ENCODE measurements around the gene NTM.

The NTM gene

GRCh38 chr11:132084433-132084832 lies 714.0 kb downstream of the NTM start:
- DNase-seq (ENCODE audit: insufficient read length, low spot score), result no peak
- no peak for FAIRE-seq
- TF ChIP-seq CTCF (IDR thresholded peaks at IDR 0.05; ENCODE audit: insufficient read depth, missing control alignments), result no peak

GRCh38 chr11:132087148-132087547 lies 716.7 kb downstream of the NTM start:
- FAIRE-seq (no peak), DNase-seq (ENCODE audit: insufficient read length, low spot score) (no peak)
- no peak for TF ChIP-seq CTCF (IDR thresholded peaks at IDR 0.05; ENCODE audit: insufficient read depth, missing control alignments)

GRCh38 chr11:132088551-132088950 lies 718.1 kb downstream of the NTM start:
- no peak for FAIRE-seq
- TF ChIP-seq CTCF (IDR thresholded peaks at IDR 0.05; ENCODE audit: insufficient read depth, missing control alignments), result no peak
- no peak for DNase-seq (ENCODE audit: insufficient read length, low spot score)

DNA sequence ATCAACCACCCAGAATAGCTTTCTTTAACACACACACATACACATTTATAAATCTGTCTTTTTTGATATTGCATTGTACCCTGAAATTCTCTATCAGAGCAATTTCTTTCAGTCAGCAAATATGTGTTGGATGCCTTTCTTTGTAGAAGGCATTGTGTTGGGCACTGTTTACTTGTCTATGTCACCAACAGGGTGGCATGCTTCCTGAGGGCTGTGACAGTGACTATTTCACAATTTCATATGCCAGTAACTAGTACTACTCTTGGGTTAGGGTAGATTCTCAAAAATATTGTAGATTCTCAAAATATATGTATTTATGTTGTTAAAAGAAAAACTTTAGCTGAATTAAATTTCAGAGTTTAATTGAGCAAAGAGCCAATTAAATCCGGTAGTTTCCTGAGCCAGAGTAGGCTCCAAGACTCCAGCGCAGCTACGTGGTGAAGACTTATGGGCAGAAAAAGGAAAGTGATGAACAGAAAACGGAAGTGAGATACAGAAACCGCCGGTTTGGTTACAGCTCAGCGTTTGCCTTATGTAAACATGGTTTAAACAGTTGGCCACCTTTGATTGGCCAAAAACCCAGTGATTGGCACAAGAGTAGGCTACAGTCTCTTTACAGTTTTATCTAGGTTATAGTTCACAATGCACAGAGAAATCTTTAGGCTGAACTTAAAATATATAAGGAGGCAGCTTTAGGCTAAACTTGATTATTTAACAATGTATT lies 723.3 kb downstream of the NTM start:
- DNase-seq (ENCODE audit: insufficient read length, low spot score), result no peak
- FAIRE-seq, result no peak
- TF ChIP-seq CTCF (IDR thresholded peaks at IDR 0.05; ENCODE audit: insufficient read depth, missing control alignments), result no peak

DNA sequence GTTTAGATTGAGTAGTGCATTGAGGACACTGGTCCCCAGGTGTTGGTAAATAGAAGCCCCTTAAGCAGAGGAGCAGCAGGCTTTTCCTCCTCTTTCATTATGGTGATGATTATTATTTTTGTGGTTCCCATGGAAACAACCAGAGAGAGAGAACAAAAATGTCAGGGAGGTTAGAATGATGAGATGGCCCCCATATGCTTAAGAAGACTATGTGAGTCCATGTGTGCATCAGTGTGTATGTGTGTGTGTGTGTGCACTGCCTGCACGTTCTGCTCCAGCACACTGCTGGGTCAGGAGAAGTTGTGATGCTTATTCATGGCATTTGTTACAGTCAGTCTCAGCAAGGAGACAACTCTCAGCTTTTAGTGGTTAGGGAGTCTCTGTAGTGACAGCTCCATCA lies 724.2 kb downstream of the NTM start:
- FAIRE-seq, result no peak
- no peak for TF ChIP-seq CTCF (IDR thresholded peaks at IDR 0.05; ENCODE audit: insufficient read depth, missing control alignments)
- DNase-seq (ENCODE audit: insufficient read length, low spot score), result no peak

DNA sequence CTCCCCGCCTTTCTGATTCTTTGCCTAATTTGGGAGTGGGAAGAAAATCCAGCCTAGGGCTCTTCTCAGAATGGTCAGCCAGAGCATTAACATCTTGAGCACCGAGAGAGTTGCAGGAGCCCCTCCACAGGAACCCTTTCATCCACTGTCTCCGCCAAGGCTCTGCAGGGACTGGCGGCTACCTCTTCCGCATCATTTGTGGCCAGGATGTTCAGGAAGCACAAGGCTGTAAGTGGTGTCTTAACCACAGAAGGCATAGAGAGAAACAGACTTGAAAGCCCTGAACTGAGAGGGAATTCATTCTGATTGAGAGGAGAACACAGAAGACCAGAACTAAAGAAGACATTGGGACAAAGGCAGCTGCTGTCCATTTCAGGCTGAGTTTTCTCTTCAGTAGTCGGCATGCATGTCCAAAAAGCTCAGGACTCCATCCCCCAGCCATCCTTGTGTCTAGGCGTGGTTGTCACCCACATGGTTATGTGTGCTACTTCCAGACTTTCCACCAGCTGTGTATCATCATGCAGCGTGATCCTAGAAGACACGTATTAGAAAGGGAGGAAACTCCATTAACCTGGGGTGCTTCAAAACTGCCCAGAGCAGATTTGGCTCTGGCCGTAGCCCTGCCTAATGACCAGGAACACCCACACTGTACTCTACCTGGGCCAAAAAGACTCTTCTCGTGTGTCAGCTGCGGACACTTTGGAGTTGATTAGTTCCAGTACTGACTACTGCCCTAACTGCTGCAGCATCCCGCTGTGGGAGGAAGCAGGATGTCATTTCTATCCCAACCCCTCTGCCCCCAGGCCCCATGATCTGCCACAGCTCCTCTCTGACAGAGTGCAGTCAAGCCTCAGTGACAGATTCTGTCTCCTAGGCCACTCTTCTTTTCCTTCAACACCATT lies 725.1 kb downstream of the NTM start:
- no peak for TF ChIP-seq CTCF (IDR thresholded peaks at IDR 0.05; ENCODE audit: insufficient read depth, missing control alignments)
- no peak for DNase-seq (ENCODE audit: insufficient read length, low spot score)
- no peak for FAIRE-seq
